H1 (cell line): Measurements from ENCODE around the gene MIPOL1. TPM values are rescaled to one million over a fixed set of nuclear protein-coding genes. Genes with fewer than 3 reads are reported as not detected.

Experiments used
- CTCF ChIA-PET: fragments of 300-600 bp; sonication (Branson Sonifier 250); formaldehyde crosslinking; loops from one replicate; lab custom pipeline; 2021; ENCODE audit not compliant: partially characterized antibody; lab: Charles Lee
- POLR2A ChIA-PET: fragments of 300-600 bp; sonication (Branson Sonifier 250); formaldehyde crosslinking; loops from one replicate; lab custom pipeline; 2021; ENCODE audit warnings: inconsistent platforms; ENCODE audit not compliant: partially characterized antibody; lab: Charles Lee
- DNase-seq, 2 experiments: peaks; one replicate each; pipeline versions ENCODE4 v3.0.0 to v3.0.0-alpha.2; 2010 to 2022; ENCODE audit warnings: low spot score in 2 of 2, low read depth in 1 of 2, mixed read lengths in 1 of 2
- FAIRE-seq: peaks from 2 replicates; lab custom pipeline; 2011; peaks lifted over from hg19 to GRCh38; lab: Jason Lieb, UNC
- H2AFZ ChIP-seq: 2 replicates; pipeline ENCODE4 v1.8.1; 2012; ENCODE audit warnings: low read length, inconsistent platforms
- H2AK5ac ChIP-seq: 2 replicates; pipeline ENCODE4 v1.6.1; 2013; ENCODE audit warnings: low read depth, low read length
- H2BK120ac ChIP-seq: replicated peaks from 2 replicates; pipeline ENCODE3; 2013; ENCODE audit warnings: low read depth, low read length, inconsistent platforms
- H2BK12ac ChIP-seq: 2 replicates; pipeline ENCODE4 v1.6.1; 2013; ENCODE audit warnings: low read depth, low read length
- H2BK15ac ChIP-seq: 2 replicates; pipeline ENCODE4 v1.6.1; 2013; ENCODE audit warnings: low read length
- H2BK20ac ChIP-seq: 2 replicates; pipeline ENCODE4 v1.6.1; 2013; ENCODE audit warnings: low read length
- H2BK5ac ChIP-seq: 2 replicates; pipeline ENCODE4 v1.6.1; 2013; ENCODE audit warnings: low read depth, low read length
- H3K14ac ChIP-seq: 2 replicates; pipeline ENCODE4 v1.6.1; 2013; ENCODE audit warnings: inconsistent platforms; ENCODE audit not compliant: insufficient read length
- H3K18ac ChIP-seq: 2 replicates; pipeline ENCODE4 v1.6.1; 2013; ENCODE audit warnings: low read length; ENCODE audit errors: extremely low read depth
- H3K23ac ChIP-seq: 2 replicates; pipeline ENCODE4 v1.6.1; 2013; ENCODE audit warnings: inconsistent platforms; ENCODE audit not compliant: insufficient read length
- H3K23me2 ChIP-seq: 2 replicates; pipeline ENCODE4 v1.6.1; 2013; ENCODE audit warnings: low read depth, low read length
- H3K27ac ChIP-seq: 2 replicates; pipeline ENCODE4 v1.6.1; 2011; ENCODE audit warnings: low read depth, low read length, inconsistent platforms
- H3K27me3 ChIP-seq, 4 experiments: replicated peaks in 1 of 4; 1 replicate in 1 of 4; 2 replicates in 3 of 4; pipeline versions ENCODE4 v1.6.1 to v1.8.1; 2011 to 2013; ENCODE audit warnings: low read length in 3 of 4, mild to moderate bottlenecking in 3 of 4, inconsistent platforms in 2 of 4, mixed read lengths in 2 of 4, moderate library complexity in 1 of 4; ENCODE audit not compliant: control insufficient read depth in 3 of 4, insufficient read depth in 3 of 4; ENCODE audit errors: extremely low read depth in 1 of 4
- H3K36me3 ChIP-seq, 4 experiments: 2 replicates each; pipeline versions ENCODE4 v1.6.1 to v1.8.1; 2011 to 2013; ENCODE audit warnings: mild to moderate bottlenecking in 4 of 4, low read length in 3 of 4, moderate library complexity in 2 of 4, control low read depth in 1 of 4, inconsistent platforms in 1 of 4; ENCODE audit not compliant: insufficient read depth in 4 of 4, control insufficient read depth in 2 of 4
- H3K4ac ChIP-seq: replicated peaks from 2 replicates; pipeline ENCODE3; 2013; ENCODE audit warnings: low read length, low read depth, mixed read lengths, inconsistent platforms; ENCODE audit not compliant: insufficient read length
- H3K4me1 ChIP-seq, 4 experiments: replicated peaks in 1 of 4; 1 replicate in 1 of 4; 2 replicates in 3 of 4; pipeline versions ENCODE4 v1.6.1 to v1.8.1; 2011 to 2013; ENCODE audit warnings: low read length in 3 of 4, inconsistent platforms in 2 of 4, mixed read lengths in 1 of 4; ENCODE audit not compliant: insufficient read depth in 4 of 4, control insufficient read depth in 3 of 4
- H3K4me2 ChIP-seq, 2 experiments: 2 replicates each; pipeline versions ENCODE4 v1.6.1 to v1.8.1; 2011 to 2013; ENCODE audit warnings: low read depth in 2 of 2, low read length in 2 of 2, control low read depth in 1 of 2, inconsistent platforms in 1 of 2, mild to moderate bottlenecking in 1 of 2; ENCODE audit not compliant: insufficient read depth in 1 of 2
- H3K4me3 ChIP-seq, 4 experiments: fragments of 200-600, 300-600 bp in 1 of 4; sonication (generic), shearing (Covaris generic), sonication (Bioruptor Twin) in 1 of 4; 2 replicates each; pipeline versions ENCODE4 v1.5.1 to v1.8.1; 2011 to 2016; ENCODE audit warnings: low read length in 4 of 4, low read depth in 3 of 4, control low read depth in 2 of 4, inconsistent platforms in 2 of 4, mild to moderate bottlenecking in 2 of 4, mixed read lengths in 1 of 4, moderate library complexity in 1 of 4; ENCODE audit not compliant: insufficient read depth in 2 of 4; ENCODE audit errors: extremely low read depth in 1 of 4
- H3K56ac ChIP-seq: replicated peaks from 2 replicates; pipeline ENCODE3; 2013; ENCODE audit warnings: low read depth, mild to moderate bottlenecking, mixed read lengths, low read length, inconsistent platforms; ENCODE audit not compliant: insufficient read length
- H3K79me1 ChIP-seq: 2 replicates; pipeline ENCODE4 v1.6.1; 2013; ENCODE audit warnings: low read depth, low read length, control low read depth
- H3K79me2 ChIP-seq, 2 experiments: 2 replicates each; pipeline versions ENCODE4 v1.6.1 to v1.8.1; 2012 to 2013; ENCODE audit warnings: low read length in 2 of 2, mild to moderate bottlenecking in 2 of 2, inconsistent platforms in 1 of 2; ENCODE audit not compliant: insufficient read depth in 2 of 2, control insufficient read depth in 1 of 2
- H3K9ac ChIP-seq, 4 experiments: replicated peaks in 1 of 4; 1 replicate in 1 of 4; 2 replicates in 3 of 4; pipeline versions ENCODE4 v1.6.1 to v1.8.1; 2011 to 2013; ENCODE audit warnings: low read depth in 3 of 4, low read length in 3 of 4, control low read depth in 2 of 4, mild to moderate bottlenecking in 2 of 4, moderate library complexity in 2 of 4, inconsistent platforms in 1 of 4; ENCODE audit errors: extremely low read depth in 1 of 4
- H3K9me3 ChIP-seq, 2 experiments: 2 replicates each; pipeline versions ENCODE4 v1.6.1 to v1.8.1; 2012 to 2013; ENCODE audit warnings: mild to moderate bottlenecking in 2 of 2, moderate library complexity in 2 of 2, control low read depth in 1 of 2, inconsistent platforms in 1 of 2, low read depth in 1 of 2, low read length in 1 of 2, mixed read lengths in 1 of 2; ENCODE audit not compliant: insufficient read depth in 2 of 2
- H4K20me1 ChIP-seq, 2 experiments: replicated peaks in 1 of 2; 2 replicates each; pipeline versions ENCODE3 to v1.8.1; 2011 to 2013; ENCODE audit warnings: inconsistent platforms in 2 of 2, low read length in 2 of 2, mild to moderate bottlenecking in 1 of 2; ENCODE audit not compliant: insufficient read depth in 2 of 2, control insufficient read depth in 1 of 2
- H4K5ac ChIP-seq: 2 replicates; pipeline ENCODE4 v1.6.1; 2013; ENCODE audit warnings: low read length, low read depth, mixed read lengths, inconsistent platforms; ENCODE audit not compliant: insufficient read length
- H4K8ac ChIP-seq: 2 replicates; pipeline ENCODE4 v1.8.0; 2013; ENCODE audit warnings: mild to moderate bottlenecking, moderate library complexity, low read length, inconsistent platforms; ENCODE audit not compliant: insufficient read depth; ENCODE audit errors: extremely low read depth
- H4K91ac ChIP-seq: replicated peaks from 2 replicates; pipeline ENCODE3; 2013; ENCODE audit warnings: low read length, mixed read lengths, inconsistent platforms; ENCODE audit not compliant: insufficient read length
- BACH1 ChIP-seq: IDR thresholded peaks from 2 replicates; pipeline ENCODE4 v1.6.1; 2012; ENCODE audit warnings: low read length, improper control_type of control experiment
- CBX5 ChIP-seq: fragments of 300-800, 300-1000 bp; sonication (generic); IDR thresholded peaks from 2 replicates; pipeline ENCODE4 v1.7.1; 2016; ENCODE audit warnings: antibody characterized with exemption, low read length, low read depth
- CEBPB ChIP-seq: IDR thresholded peaks from 2 replicates; pipeline ENCODE4 v1.6.1; 2012; ENCODE audit warnings: low read depth, low read length
- EGR1 ChIP-seq: IDR thresholded peaks from 2 replicates; pipeline ENCODE4 v1.6.1; 2011; ENCODE audit warnings: low read depth, low read length, borderline replicate concordance
- EP300 ChIP-seq, 2 experiments: IDR thresholded peaks; 1 replicate in 1 of 2; 2 replicates in 1 of 2; pipeline ENCODE4 v1.6.1; 2011 to 2012; ENCODE audit warnings: low read depth in 2 of 2, low read length in 2 of 2, mild to moderate bottlenecking in 2 of 2, borderline replicate concordance in 1 of 2, inconsistent platforms in 1 of 2, moderate library complexity in 1 of 2
- EZH2 ChIP-seq: fragments of 200-600 bp; sonication (generic); IDR thresholded peaks from 2 replicates; pipeline ENCODE4 v1.7.1; 2012; ENCODE audit warnings: low read depth, mild to moderate bottlenecking, moderate library complexity, low read length, inconsistent platforms; ENCODE audit not compliant: severe bottlenecking
- GABPA ChIP-seq: IDR thresholded peaks from 2 replicates; pipeline ENCODE4 v1.6.1; 2011; ENCODE audit warnings: mild to moderate bottlenecking, low read length, moderate library complexity, borderline replicate concordance; ENCODE audit not compliant: insufficient read depth
- JUN ChIP-seq: IDR thresholded peaks from 2 replicates; pipeline ENCODE4 v1.6.1; 2011; ENCODE audit warnings: low read depth, mild to moderate bottlenecking, improper control_type of control experiment, low read length
- SIX5 ChIP-seq: IDR thresholded peaks from 2 replicates; pipeline ENCODE4 v1.6.1; 2011; ENCODE audit warnings: mild to moderate bottlenecking, low read depth, low read length
- WGBS, 2 experiments: shearing (Covaris generic) in 1 of 2; methylation state at CpG; one replicate each; pipeline versions ENCODE4 v1.1.6 to v1.1.7; 2013 to 2015; ENCODE audit warnings: low lambda C conversion rate in 2 of 2, mixed read lengths in 2 of 2, inconsistent platforms in 1 of 2, low coverage in 1 of 2, missing lambda C conversion rate in 1 of 2; ENCODE audit not compliant: insufficient replicate concordance in 2 of 2, insufficient coverage in 1 of 2, insufficient read length in 1 of 2; ENCODE audit errors: extremely low coverage in 1 of 2, missing lambda C conversion rate in 1 of 2; 5-methylcytosine and 5-hydroxymethylcytosine counted together
- polyA plus RNA-seq, 7 experiments: library from polyadenylated mRNA; depleted of rRNA in 3 of 7; stranded (reverse) in 5 of 7; unstranded in 2 of 7; fragments of >200 nt in 5 of 7; fragments of 200-250 nt in 2 of 7; gene quantifications; 1 replicate in 5 of 7; 2 replicates in 1 of 7; 4 replicates in 1 of 7; pipeline versions ENCODE4 v1.2.1 to v1.2.3, GENCODE V29; 2011 to 2013; ENCODE audit warnings: missing spikeins in 2 of 7, mixed read lengths in 2 of 7
- total RNA-seq: library from RNA; stranded (reverse); fragmentation: NEBNext Ultra II Directional; extraction: Animal tissue kit (Norgen Biotek cat#: 25700); gene quantifications from 2 replicates; pipeline ENCODE4 v1.2.1, GENCODE V29; 2021
- TF ChIP-seq, protein P1 (sequence below): IDR thresholded peaks from 2 replicates; pipeline ENCODE4 v1.6.1; 2012; ENCODE audit warnings: inconsistent platforms
- TF ChIP-seq, protein P2 (sequence below): IDR thresholded peaks from 2 replicates; pipeline ENCODE4 v1.6.1; 2012; ENCODE audit warnings: inconsistent platforms

The MIPOL1 gene
- total and polyA plus RNA-seq, 2 of the 8 experiments (the other 6 are each of a cell fraction or from before 2014, with no cell fraction given), result 2.8 to 23.9 TPM

DNA sequence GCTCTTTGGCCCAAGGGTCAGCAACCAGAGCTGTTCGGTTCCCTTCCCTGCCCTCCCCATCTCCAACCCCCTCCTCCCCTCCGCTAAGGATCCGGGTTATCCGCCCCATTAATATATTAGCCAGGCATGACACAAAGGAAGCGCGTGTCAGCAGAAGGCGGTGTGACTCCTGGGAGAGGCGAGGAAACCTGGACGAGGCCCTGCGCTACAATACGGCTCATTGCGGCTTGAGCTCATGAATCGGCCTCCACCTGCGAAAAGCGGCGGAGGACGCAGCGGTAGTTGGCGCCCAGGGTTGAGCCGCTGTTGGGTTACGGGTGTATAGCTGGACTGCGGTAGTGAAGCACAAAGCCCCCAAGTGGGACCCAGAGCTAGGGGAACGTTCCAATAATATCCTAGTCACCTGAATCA, 387.4 kb downstream of the MIPOL1 start:
- Histone ChIP-seq H3K14ac (no peak overlapping the region), H3K4me2 (peak overlapping the region; percentile 68 to 71), H4K5ac (no peak overlapping the region), H3K79me1 (no peaks in the 10 kb centered on the region), H4K20me1 (peaks cover 10 to 14% of the 10 kb centered on the region in 2 experiments), H2BK12ac (0 out of 2 replicates have a peak overlapping the region, but pooled peaks have one; percentile 60), H4K8ac (no peak overlapping the region), H2AK5ac (no peak overlapping the region), H3K56ac (no peak overlapping the region), H3K27me3 (peaks cover 52 to 100% (median 80%) of the 10 kb centered on the region in 4 experiments), H3K23me2 (peaks cover 10% of the 10 kb centered on the region; the same call in 1 of the 2 replicates), H3K4me3 (peak overlapping the region in 1 of 4 experiments; percentile 56; a peak in 2 of 8 replicates), H3K4me1 (peaks cover 7 to 36% (median 13%) of the 10 kb centered on the region in 4 experiments), H3K4ac (no peak overlapping the region), H2AFZ (no peak overlapping the region), H2BK5ac (no peak overlapping the region), H2BK15ac (no peak overlapping the region), H2BK120ac (no peak overlapping the region), H3K79me2 (no peaks in the 10 kb centered on the region), H3K9ac (no peak overlapping the region), H3K18ac (peak overlapping the region; percentile 4; the same call in 1 of the 2 replicates), H3K9me3 (no peaks in the 10 kb centered on the region), H2BK20ac (0 out of 2 replicates have a peak overlapping the region, but pooled peaks have one; percentile 32), H3K36me3 (no peaks in the 10 kb centered on the region; a peak in 1 of 8 replicates), H4K91ac (no peak overlapping the region), H3K27ac (no peak overlapping the region), H3K23ac (no peak overlapping the region)
- DNase-seq (peak in 1 of 2 experiments; percentile 64), FAIRE-seq (no peak)
- POLR2A ChIA-PET, result interaction anchor here (0.9 to 1.7 kb wide), 3 partner anchors 12 to 919 kb away, joined by 3 to 4 read pairs (median 3); no protein-coding TSS in a partner anchor
- 0% methylated on average over 22 of the region's 23 CpGs; no CpG with 5 or more reads in 1 of the 2 experiments for WGBS, 2 experiments
- CTCF ChIA-PET, result interaction anchor here (0.6 to 5.1 kb wide), 6 partner anchors 8 to 936 kb away, joined by 3 to 62 read pairs (median 3); partner anchors contain the start of genes FOXA1 and TTC6
- TF ChIP-seq GABPA (no peak), CBX5 (no peak), CEBPB (no peak), EP300 (IDR thresholded peaks at IDR 0.05; ENCODE audit: borderline replicate concordance in 1 of 2, low read depth in 2 of 2, low read length in 2 of 2) (no peak), EZH2 (peak; percentile 79), JUN (no peak), BACH1 (no peak), SIX5 (no peak), EGR1 (no peak)
- TF ChIP-seq, protein P1, sequence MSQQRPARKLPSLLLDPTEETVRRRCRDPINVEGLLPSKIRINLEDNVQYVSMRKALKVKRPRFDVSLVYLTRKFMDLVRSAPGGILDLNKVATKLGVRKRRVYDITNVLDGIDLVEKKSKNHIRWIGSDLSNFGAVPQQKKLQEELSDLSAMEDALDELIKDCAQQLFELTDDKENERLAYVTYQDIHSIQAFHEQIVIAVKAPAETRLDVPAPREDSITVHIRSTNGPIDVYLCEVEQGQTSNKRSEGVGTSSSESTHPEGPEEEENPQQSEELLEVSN, result peak; percentile 17; the same call in 1 of the 2 replicates
- TF ChIP-seq, protein P2, sequence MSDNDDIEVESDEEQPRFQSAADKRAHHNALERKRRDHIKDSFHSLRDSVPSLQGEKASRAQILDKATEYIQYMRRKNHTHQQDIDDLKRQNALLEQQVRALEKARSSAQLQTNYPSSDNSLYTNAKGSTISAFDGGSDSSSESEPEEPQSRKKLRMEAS, result peak; percentile 60
